K562 (cell line): ENCODE measurements around the gene NUSAP1. TPM values are rescaled to one million over a fixed set of nuclear protein-coding genes. Genes with fewer than 3 reads are reported as not detected.
A peak's percentile ranks its signal among the peaks of the same experiment; 100 is the strongest.

Source experiments
- ATF7 ChIP-seq: fragments of 450-650 bp; IDR thresholded peaks from 2 replicates; pipeline ENCODE4 v1.7.1; 2014; ENCODE audit warnings: mild to moderate bottlenecking, moderate library complexity
- CAMTA2 ChIP-seq: fragments of 250-450 bp; sonication (Bioruptor Pico); conservative IDR thresholded peaks from 2 replicates; pipeline ENCODE4 v1.5.1; 2022
- HCFC1 ChIP-seq: IDR thresholded peaks from 2 replicates; pipeline ENCODE4 v1.6.1; 2012; ENCODE audit warnings: low read depth, low read length, improper control_type of control experiment
- NR2C2 ChIP-seq, 2 experiments: fragments of 200-800 bp in 1 of 2; sonication (Bioruptor generic) in 1 of 2; sonication (generic) in 1 of 2; formaldehyde crosslinking in 1 of 2; IDR thresholded peaks; 2 replicates each; pipeline versions ENCODE4 v1.6.1 to v1.8.0; 2016 to 2022; ENCODE audit warnings: mild to moderate bottlenecking in 1 of 2, missing compliant biosample characterization in 1 of 2, missing genetic modification characterization in 1 of 2, missing genetic modification reagents in 1 of 2
- OTX1 ChIP-seq: fragments of 450-650 bp; formaldehyde crosslinking; IDR thresholded peaks from 2 replicates; pipeline ENCODE4 v1.4.0; 2022; ENCODE audit warnings: mild to moderate bottlenecking
- PHF21A ChIP-seq: fragments of 450-650 bp; IDR thresholded peaks from 2 replicates; pipeline ENCODE4 v1.6.1; 2017; ENCODE audit warnings: low read depth, borderline replicate concordance
- RNF2 ChIP-seq: sonication (generic); IDR thresholded peaks from 2 replicates; pipeline ENCODE4 v1.6.1; 2016
- ZBTB1 ChIP-seq: sonication (generic); formaldehyde crosslinking; IDR thresholded peaks from 2 replicates; pipeline ENCODE4 v1.8.1; 2023; ENCODE audit warnings: missing genetic modification reagents, low read depth, mild to moderate bottlenecking, borderline replicate concordance
- ZNF778 ChIP-seq: fragments of 450-650 bp; formaldehyde crosslinking; IDR thresholded peaks from 2 replicates; pipeline ENCODE4 v1.4.0; 2020; ENCODE audit warnings: mild to moderate bottlenecking, moderate library complexity
- ZNF79 ChIP-seq: fragments of 250-450 bp; sonication (Bioruptor Pico); IDR thresholded peaks from 2 replicates; pipeline ENCODE4 v1.4.0; 2020; ENCODE audit warnings: low read depth, mild to moderate bottlenecking, moderate library complexity
- polyA plus RNA-seq, 8 experiments: library from polyadenylated mRNA; depleted of rRNA in 4 of 8; stranded (reverse) in 5 of 8; unstranded in 3 of 8; fragments of >200 nt; fragmentation: Nextera tagmentation in 2 of 8; fragmentation: Illumina TruSeq in 1 of 8; extraction: Ambion mirVana in 2 of 8; extraction: Trizol in 1 of 8; gene quantifications; 2 replicates each; pipeline versions ENCODE4 v1.2.1 to v1.2.3, GENCODE V29; 2011 to 2014; ENCODE audit warnings: inconsistent platforms in 1 of 8, missing spikeins in 1 of 8
- total RNA-seq, 7 experiments: library from RNA; depleted of rRNA in 6 of 7; stranded (reverse); fragments of >200 nt in 6 of 7; fragmentation: Illumina TruSeq in 2 of 7; extraction: Trizol in 2 of 7; gene quantifications; 2 replicates each; pipeline versions ENCODE4 v1.2.1 to v1.2.3, GENCODE V29; 2011 to 2021; ENCODE audit warnings: low replicate concordance in 1 of 7
- TF ChIP-seq, protein P1 (sequence below): fragments of 450-650 bp; IDR thresholded peaks from 2 replicates; pipeline ENCODE4 v1.6.1; 2017; ENCODE audit warnings: antibody characterized with exemption, mild to moderate bottlenecking
- TF ChIP-seq, protein P2 (sequence below): sonication (generic); formaldehyde crosslinking; IDR thresholded peaks from 2 replicates; pipeline ENCODE4 v1.8.1; 2023; ENCODE audit warnings: mild to moderate bottlenecking, missing genetic modification reagents
- TF ChIP-seq, protein P3 (sequence below): sonication (generic); formaldehyde crosslinking; IDR thresholded peaks from 2 replicates; pipeline ENCODE4 v1.8.0; 2022; ENCODE audit warnings: mild to moderate bottlenecking, missing genetic modification reagents
- TF ChIP-seq, protein P4 (sequence below): fragments of 200-400 bp; formaldehyde crosslinking; IDR thresholded peaks from 2 replicates; pipeline ENCODE4 v1.6.1; 2017; ENCODE audit warnings: mild to moderate bottlenecking, low read depth, low read length, moderate library complexity

Gene NUSAP1
- total and polyA plus RNA-seq, 9 of the 15 experiments (the other 6 are each of a cell fraction or from before 2014, with no cell fraction given), result 119 to 266 (median 227) TPM

DNA sequence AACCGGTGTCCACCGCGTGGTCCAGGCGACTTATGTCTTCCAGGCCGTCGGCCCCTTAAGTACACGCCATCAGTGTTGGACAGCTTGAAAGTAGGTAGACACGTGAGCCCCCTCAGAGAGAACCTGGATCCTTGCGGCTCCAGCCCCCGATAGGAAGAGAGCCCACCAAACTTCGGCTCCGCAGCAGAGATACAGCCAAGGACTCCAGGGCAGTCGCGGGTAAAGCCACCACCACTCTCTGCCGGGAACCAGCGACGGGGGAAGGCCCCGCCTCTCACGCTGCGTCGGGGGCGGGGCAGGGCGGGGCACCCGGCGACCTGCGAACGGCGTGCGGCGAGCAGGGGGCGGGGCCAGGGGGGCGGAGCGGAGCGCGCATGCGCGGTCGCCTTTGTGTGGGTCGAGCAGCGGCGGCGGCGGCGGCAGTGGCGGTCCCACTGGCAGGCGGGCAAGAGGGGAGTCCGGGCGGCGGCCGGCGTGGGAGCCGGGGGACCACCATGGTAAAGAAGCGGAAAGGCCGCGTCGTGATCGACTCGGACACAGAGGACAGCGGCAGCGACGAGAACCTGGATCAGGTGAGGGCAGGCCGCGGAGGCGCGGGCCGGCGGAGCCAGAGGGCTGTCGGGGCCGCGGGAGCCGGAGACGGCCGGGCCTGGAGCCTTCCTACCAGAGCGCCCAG, 84.2 kb downstream of the NUSAP1 start, which contains the start of gene RTF1 (continued):
- no peak for TF ChIP-seq CAMTA2
- peak; percentile 71 for TF ChIP-seq HCFC1
- no peak for TF ChIP-seq OTX1 (CRISPR knock-in tag)
- TF ChIP-seq ATF7, result peak; percentile 43; the same call in 1 of the 2 replicates
- TF ChIP-seq, protein P1, sequence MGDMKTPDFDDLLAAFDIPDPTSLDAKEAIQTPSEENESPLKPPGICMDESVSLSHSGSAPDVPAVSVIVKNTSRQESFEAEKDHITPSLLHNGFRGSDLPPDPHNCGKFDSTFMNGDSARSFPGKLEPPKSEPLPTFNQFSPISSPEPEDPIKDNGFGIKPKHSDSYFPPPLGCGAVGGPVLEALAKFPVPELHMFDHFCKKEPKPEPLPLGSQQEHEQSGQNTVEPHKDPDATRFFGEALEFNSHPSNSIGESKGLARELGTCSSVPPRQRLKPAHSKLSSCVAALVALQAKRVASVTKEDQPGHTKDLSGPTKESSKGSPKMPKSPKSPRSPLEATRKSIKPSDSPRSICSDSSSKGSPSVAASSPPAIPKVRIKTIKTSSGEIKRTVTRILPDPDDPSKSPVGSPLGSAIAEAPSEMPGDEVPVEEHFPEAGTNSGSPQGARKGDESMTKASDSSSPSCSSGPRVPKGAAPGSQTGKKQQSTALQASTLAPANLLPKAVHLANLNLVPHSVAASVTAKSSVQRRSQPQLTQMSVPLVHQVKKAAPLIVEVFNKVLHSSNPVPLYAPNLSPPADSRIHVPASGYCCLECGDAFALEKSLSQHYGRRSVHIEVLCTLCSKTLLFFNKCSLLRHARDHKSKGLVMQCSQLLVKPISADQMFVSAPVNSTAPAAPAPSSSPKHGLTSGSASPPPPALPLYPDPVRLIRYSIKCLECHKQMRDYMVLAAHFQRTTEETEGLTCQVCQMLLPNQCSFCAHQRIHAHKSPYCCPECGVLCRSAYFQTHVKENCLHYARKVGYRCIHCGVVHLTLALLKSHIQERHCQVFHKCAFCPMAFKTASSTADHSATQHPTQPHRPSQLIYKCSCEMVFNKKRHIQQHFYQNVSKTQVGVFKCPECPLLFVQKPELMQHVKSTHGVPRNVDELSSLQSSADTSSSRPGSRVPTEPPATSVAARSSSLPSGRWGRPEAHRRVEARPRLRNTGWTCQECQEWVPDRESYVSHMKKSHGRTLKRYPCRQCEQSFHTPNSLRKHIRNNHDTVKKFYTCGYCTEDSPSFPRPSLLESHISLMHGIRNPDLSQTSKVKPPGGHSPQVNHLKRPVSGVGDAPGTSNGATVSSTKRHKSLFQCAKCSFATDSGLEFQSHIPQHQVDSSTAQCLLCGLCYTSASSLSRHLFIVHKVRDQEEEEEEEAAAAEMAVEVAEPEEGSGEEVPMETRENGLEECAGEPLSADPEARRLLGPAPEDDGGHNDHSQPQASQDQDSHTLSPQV, result 0 out of 2 replicates have a peak, but pooled peaks have one; percentile 22
- TF ChIP-seq, protein P2, sequence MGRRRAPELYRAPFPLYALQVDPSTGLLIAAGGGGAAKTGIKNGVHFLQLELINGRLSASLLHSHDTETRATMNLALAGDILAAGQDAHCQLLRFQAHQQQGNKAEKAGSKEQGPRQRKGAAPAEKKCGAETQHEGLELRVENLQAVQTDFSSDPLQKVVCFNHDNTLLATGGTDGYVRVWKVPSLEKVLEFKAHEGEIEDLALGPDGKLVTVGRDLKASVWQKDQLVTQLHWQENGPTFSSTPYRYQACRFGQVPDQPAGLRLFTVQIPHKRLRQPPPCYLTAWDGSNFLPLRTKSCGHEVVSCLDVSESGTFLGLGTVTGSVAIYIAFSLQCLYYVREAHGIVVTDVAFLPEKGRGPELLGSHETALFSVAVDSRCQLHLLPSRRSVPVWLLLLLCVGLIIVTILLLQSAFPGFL (CRISPR knock-in tag), result no peak
- TF ChIP-seq PHF21A, result no peak
- TF ChIP-seq ZBTB1 (CRISPR knock-in tag), result peak; percentile 48; the same call in 1 of the 2 replicates
- TF ChIP-seq NR2C2 (CRISPR knock-in tag; IDR thresholded peaks at IDR 0.05), result no peak
- peak; percentile 71; the same call in 1 of the 2 replicates for TF ChIP-seq NR2C2 (tag; IDR thresholded peaks at IDR 0.05)
- no peak for TF ChIP-seq ZNF778 (CRISPR knock-in tag)
- no peak for TF ChIP-seq ZNF79
- TF ChIP-seq, protein P3, sequence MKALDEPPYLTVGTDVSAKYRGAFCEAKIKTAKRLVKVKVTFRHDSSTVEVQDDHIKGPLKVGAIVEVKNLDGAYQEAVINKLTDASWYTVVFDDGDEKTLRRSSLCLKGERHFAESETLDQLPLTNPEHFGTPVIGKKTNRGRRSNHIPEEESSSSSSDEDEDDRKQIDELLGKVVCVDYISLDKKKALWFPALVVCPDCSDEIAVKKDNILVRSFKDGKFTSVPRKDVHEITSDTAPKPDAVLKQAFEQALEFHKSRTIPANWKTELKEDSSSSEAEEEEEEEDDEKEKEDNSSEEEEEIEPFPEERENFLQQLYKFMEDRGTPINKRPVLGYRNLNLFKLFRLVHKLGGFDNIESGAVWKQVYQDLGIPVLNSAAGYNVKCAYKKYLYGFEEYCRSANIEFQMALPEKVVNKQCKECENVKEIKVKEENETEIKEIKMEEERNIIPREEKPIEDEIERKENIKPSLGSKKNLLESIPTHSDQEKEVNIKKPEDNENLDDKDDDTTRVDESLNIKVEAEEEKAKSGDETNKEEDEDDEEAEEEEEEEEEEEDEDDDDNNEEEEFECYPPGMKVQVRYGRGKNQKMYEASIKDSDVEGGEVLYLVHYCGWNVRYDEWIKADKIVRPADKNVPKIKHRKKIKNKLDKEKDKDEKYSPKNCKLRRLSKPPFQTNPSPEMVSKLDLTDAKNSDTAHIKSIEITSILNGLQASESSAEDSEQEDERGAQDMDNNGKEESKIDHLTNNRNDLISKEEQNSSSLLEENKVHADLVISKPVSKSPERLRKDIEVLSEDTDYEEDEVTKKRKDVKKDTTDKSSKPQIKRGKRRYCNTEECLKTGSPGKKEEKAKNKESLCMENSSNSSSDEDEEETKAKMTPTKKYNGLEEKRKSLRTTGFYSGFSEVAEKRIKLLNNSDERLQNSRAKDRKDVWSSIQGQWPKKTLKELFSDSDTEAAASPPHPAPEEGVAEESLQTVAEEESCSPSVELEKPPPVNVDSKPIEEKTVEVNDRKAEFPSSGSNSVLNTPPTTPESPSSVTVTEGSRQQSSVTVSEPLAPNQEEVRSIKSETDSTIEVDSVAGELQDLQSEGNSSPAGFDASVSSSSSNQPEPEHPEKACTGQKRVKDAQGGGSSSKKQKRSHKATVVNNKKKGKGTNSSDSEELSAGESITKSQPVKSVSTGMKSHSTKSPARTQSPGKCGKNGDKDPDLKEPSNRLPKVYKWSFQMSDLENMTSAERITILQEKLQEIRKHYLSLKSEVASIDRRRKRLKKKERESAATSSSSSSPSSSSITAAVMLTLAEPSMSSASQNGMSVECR (CRISPR knock-in tag), result peak; percentile 98
- TF ChIP-seq, protein P4, sequence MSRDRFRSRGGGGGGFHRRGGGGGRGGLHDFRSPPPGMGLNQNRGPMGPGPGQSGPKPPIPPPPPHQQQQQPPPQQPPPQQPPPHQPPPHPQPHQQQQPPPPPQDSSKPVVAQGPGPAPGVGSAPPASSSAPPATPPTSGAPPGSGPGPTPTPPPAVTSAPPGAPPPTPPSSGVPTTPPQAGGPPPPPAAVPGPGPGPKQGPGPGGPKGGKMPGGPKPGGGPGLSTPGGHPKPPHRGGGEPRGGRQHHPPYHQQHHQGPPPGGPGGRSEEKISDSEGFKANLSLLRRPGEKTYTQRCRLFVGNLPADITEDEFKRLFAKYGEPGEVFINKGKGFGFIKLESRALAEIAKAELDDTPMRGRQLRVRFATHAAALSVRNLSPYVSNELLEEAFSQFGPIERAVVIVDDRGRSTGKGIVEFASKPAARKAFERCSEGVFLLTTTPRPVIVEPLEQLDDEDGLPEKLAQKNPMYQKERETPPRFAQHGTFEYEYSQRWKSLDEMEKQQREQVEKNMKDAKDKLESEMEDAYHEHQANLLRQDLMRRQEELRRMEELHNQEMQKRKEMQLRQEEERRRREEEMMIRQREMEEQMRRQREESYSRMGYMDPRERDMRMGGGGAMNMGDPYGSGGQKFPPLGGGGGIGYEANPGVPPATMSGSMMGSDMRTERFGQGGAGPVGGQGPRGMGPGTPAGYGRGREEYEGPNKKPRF, result no peak
- TF ChIP-seq RNF2, result 0 out of 2 replicates have a peak, but pooled peaks have one; percentile 22
